HG03175 (cell line): ENCODE measurements around the gene ST3GAL4.
"Not testable (repeated sequence)": the region's sequence is repeated elsewhere in the genome, so short reads cannot be mapped to it uniquely, and the experiment has no call there.

Experiments used
- ATAC-seq: cut with Tn5 transposase; IDR thresholded peaks from one replicate; pipeline ENCODE4 v1.9.1; 2021; ENCODE audit warnings: mild to moderate bottlenecking, moderate library complexity; ENCODE audit not compliant: unreplicated experiment

Gene ST3GAL4

GRCh38 chr11:126383339-126384335 lies 28.2 kb downstream of the ST3GAL4 start:
- ATAC-seq: no peak

- ATAC-seq: no peak
Observed at GRCh38 chr11:126384449-126385070, 29.1 kb downstream of the ST3GAL4 start.

- no peak for ATAC-seq
Observed at GRCh38 chr11:126385991-126386728, 30.7 kb downstream of the ST3GAL4 start.

DNA sequence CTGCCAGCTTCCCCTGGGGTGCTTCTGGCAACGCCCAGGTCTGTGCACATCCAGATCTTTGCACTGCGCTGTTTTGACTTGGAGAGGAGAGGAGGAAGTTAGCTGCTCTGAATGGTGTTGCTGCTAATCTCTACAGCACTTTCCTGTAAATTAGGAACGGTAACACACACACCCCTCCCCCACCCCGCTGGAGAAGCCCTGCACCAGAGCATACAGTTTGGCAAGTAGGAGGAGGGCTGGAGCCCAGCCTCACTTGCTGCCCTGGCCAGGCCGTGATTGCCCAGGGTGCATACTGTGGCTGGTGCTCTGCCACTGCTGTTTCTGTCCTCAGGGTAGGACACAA lies 31.2 kb downstream of the ST3GAL4 start:
- not testable (repeated sequence) for ATAC-seq

DNA sequence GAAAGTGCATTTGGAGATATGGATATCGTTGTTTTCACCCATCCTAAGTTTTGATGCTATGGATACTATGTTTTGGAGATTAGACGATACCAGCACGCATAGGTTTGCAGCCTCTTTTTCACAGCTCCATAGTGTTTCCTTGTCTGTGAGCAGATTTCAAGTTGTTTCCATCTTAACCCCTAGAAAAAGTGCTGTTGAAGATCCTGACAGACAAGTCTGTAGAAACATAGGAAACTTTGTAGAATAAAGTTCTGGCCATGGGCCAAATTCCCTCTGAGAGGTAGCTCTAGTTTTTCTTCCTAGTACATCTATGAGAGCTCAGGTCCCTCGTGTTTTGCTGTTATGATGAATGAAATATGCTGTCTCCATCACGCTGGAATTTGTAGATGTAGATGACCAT lies 32.4 kb downstream of the ST3GAL4 start:
- no peak for ATAC-seq

DNA sequence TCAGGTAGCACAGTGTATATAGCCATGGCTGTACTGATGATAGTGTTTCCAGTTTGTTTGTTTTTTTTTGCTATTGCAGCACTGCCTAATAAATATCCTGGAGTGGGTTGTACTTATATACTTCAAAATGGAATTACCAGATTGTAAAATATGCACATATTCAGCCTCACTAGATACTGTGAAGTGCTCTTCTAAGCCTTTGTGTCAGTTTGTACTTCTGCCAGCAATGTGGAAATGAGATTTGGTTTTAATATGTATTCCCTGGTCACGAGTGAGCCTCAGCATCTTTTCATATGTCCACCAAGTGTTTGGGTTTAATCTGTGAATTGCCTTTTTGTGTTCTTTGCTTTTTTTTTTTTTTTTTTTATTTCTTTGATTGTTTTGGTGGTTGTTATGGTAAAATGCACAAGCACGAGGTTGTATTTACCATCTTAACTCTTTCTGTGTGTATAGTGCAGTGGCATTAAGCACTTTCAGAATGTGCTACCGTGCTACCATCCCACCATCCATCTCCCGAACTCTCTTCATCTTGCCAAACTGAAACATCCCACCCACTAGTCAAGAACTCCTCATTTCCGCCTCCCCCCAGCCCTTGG lies 34.9 kb downstream of the ST3GAL4 start:
- ATAC-seq: no peak

DNA sequence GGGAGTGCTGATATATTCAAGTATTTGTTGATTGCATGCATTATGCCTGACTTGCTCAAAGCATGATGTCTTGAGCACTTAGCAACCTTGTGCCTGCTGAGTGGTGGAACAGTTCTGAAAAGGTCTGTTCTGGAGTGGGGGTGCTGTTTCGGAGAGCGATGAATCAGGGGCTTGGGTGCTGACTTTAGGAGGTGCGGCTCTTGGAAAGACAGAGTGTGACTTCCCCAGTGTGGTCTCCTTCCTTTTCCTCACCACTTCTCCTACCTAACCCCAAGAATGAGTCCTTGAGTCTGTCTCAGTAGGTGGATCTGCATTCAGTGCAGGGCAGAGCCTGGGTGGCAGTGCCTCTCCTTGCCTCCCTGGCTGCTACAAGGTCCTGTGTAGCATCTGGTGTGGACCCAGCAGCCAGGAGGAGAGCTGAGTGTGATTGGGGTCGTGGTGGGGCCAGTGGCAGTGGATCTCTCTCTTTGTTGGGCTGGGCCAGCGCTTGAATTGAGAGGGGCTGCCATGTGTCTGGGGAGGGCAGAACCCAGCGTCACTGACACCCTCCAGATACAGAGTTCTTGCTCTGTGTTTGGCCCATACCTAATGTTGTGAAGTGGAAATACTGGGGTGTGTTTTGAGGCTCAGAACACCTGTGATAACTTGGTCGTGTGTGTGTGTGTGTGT lies 35.9 kb downstream of the ST3GAL4 start:
- ATAC-seq: no peak

GRCh38 chr11:126391970-126392632 lies 36.6 kb downstream of the ST3GAL4 start:
- peak; percentile 77 for ATAC-seq

DNA sequence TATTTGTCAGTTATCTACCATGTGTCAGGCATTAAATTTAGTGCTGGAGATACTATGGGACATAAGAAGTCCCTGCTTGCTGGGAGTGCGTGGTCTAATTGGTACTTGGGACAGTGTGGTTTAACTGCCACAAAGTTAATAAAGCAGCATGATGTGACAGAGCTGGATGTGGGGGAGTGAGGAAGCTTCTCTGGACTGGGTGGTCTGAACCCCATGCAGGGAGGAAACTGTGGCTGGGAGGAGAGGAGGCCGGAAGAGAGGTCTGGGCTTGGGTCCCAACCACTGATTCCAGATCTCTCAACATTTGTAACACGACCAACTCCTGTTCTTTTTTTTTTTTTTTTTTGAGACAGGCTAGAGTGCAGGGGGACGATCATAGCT lies 37.1 kb downstream of the ST3GAL4 start:
- ATAC-seq: peak; percentile 2

GRCh38 chr11:126393143-126393542 lies 37.7 kb downstream of the ST3GAL4 start:
- ATAC-seq: no peak

DNA sequence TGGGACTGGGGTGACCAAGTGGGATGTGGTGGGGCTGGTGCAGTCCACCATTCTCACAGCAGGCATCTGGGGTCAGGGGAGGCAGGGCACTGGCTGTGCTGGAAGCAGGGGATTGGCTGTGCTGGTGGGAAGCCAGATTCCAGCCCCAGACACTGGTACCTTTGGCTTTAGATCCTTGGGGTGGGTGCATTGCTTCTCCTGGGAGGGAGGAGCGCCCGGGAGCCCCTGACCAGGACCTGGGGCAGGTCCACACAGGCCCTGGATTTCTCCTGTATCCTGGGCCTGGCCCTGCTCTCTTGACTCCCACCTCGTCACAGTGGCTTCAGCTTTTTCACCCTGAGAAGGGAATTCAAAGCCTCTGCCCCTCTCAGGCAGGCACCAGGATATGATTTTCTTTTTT lies 38.5 kb downstream of the ST3GAL4 start:
- ATAC-seq: no peak

- ATAC-seq: not testable (repeated sequence)
Observed at GRCh38 chr11:126394634-126395072, 39.2 kb downstream of the ST3GAL4 start.

GRCh38 chr11:126395784-126396183 lies 40.3 kb downstream of the ST3GAL4 start:
- not testable (repeated sequence) for ATAC-seq

- ATAC-seq: not testable (repeated sequence)
Observed at GRCh38 chr11:126396266-126396665, 40.8 kb downstream of the ST3GAL4 start.

GRCh38 chr11:126396965-126397364 lies 41.5 kb downstream of the ST3GAL4 start:
- ATAC-seq: no peak

DNA sequence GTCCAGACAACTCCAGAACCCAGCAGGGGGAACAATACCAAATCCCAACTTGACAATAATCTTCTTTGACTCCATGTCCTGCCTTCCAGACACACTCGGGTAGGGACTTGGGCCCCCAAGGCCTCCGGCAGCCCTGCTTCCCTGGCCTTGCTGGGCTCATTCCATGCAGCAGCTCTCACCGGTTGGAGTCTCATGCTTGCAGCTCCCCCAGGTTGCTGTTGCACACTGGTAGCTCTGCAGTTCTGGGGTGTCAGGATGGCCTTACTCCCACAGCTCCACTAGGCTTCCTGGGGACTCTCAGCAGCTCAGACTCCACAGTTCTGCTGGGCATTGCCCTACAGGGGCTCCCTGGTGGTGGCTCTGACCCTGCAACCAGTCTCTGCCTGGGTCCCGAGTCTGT lies 42.8 kb downstream of the ST3GAL4 start:
- ATAC-seq: no peak

DNA sequence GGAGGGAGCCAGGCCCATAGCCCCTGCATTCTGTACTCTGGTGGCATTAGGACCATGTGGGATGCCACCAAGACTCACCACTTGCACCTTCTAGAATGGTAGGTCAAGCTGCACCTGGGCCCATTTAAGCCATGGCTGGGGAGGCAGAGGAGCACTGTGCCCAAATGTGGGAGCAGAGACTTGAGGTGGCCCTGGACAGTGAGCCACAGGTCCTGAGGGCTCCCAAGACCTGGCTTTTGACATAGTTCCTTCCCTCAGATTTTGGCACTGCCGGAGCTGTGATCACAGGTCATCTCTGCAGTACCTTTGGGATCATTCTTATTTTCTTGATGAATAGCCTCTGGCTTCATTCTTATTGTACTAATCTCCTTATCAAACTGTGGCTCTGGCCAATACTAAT lies 43.2 kb downstream of the ST3GAL4 start:
- no peak for ATAC-seq

- ATAC-seq: no peak
Observed at GRCh38 chr11:126400019-126400418, 44.5 kb downstream of the ST3GAL4 start.

- ATAC-seq: no peak
Observed at GRCh38 chr11:126400479-126400878, 45.0 kb downstream of the ST3GAL4 start.

DNA sequence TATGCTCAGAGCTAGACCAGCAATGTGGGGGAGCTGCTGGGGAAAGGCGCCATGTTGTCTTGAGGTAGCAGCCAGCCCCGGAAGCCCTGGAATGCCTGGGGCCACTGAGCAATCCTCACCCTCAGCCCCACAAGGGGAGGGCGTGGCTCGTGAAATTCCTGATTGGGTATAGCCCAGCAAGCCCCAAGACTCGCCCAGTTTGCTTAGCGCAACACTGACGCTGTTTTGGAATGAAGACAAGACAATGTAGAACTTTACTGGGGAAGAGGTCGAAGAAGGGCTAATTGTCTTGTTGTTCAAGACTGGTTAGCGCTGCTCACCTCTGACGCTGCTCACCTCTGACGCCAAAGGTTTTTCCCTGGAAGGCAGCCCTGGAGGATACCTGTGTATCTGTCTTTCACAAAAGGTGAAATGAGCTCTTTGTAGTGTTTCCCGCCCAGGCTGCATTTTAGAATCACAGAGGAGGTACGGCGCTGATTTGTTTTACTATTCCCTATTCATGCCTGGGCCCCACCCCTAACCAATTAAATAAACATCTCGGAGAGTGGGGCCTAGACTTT lies 47.6 kb downstream of the ST3GAL4 start:
- ATAC-seq: no peak
